HEK293 (cell line): ENCODE data around the gene DSCAM.

Experiments
- BCL11A ChIP-seq: fragments of 450-650 bp; formaldehyde crosslinking; IDR thresholded peaks from 2 replicates; pipeline ENCODE4 v1.5.1; 2016; ENCODE audit warnings: low read depth, missing biosample characterization, missing genetic modification characterization
- CTCF ChIP-seq: fragments of 450-650 bp; formaldehyde crosslinking; IDR thresholded peaks from 2 replicates; pipeline ENCODE4 v1.5.1; 2016; ENCODE audit warnings: missing biosample characterization, missing genetic modification characterization
- PBX3 ChIP-seq: sonication (generic); formaldehyde crosslinking; IDR thresholded peaks from 2 replicates; pipeline ENCODE4 v1.8.1; 2022; ENCODE audit warnings: mild to moderate bottlenecking, moderate library complexity, missing genetic modification reagents
- PRDM10 ChIP-seq: fragments of 450-650 bp; formaldehyde crosslinking; IDR thresholded peaks from 2 replicates; pipeline ENCODE4 v1.5.1; 2016; ENCODE audit warnings: missing biosample characterization, missing genetic modification characterization
- SP7 ChIP-seq: fragments of 450-650 bp; formaldehyde crosslinking; IDR thresholded peaks from 2 replicates; pipeline ENCODE4 v1.5.1; 2016; ENCODE audit warnings: missing biosample characterization, missing genetic modification characterization
- TCF7L2 ChIP-seq: IDR thresholded peaks from 2 replicates; pipeline ENCODE4 v1.6.1; 2011; ENCODE audit warnings: low read depth, mild to moderate bottlenecking, inconsistent platforms, low read length, moderate library complexity, borderline replicate concordance
- ZNF23 ChIP-seq: fragments of 450-650 bp; formaldehyde crosslinking; IDR thresholded peaks from 2 replicates; pipeline ENCODE4 v1.5.1; 2016; ENCODE audit warnings: missing biosample characterization, missing genetic modification characterization, borderline replicate concordance
- ZNF24 ChIP-seq: fragments of 450-650 bp; formaldehyde crosslinking; IDR thresholded peaks from 2 replicates; pipeline ENCODE4 v1.5.1; 2016; ENCODE audit warnings: missing biosample characterization, missing genetic modification characterization
- ZNF248 ChIP-seq: fragments of 450-650 bp; formaldehyde crosslinking; IDR thresholded peaks from 2 replicates; pipeline ENCODE4 v1.5.1; 2017; ENCODE audit warnings: missing biosample characterization, missing genetic modification characterization
- ZNF335 ChIP-seq: fragments of 450-650 bp; formaldehyde crosslinking; conservative IDR thresholded peaks from 2 replicates; pipeline ENCODE4 v1.5.1; 2016; ENCODE audit warnings: missing biosample characterization, missing genetic modification characterization
- ZNF449 ChIP-seq: fragments of 450-650 bp; formaldehyde crosslinking; IDR thresholded peaks from 2 replicates; pipeline ENCODE4 v1.5.1; 2017; ENCODE audit warnings: missing biosample characterization, mild to moderate bottlenecking, missing genetic modification characterization, moderate library complexity
- ZNF792 ChIP-seq: fragments of 450-650 bp; formaldehyde crosslinking; IDR thresholded peaks from 2 replicates; pipeline ENCODE4 v1.5.1; 2016; ENCODE audit warnings: missing biosample characterization, missing genetic modification characterization
- ZSCAN23 ChIP-seq: fragments of 450-650 bp; formaldehyde crosslinking; IDR thresholded peaks from 2 replicates; pipeline ENCODE4 v1.5.1; 2016; ENCODE audit warnings: missing biosample characterization, missing genetic modification characterization
- ZSCAN5A ChIP-seq: fragments of 450-650 bp; formaldehyde crosslinking; IDR thresholded peaks from 2 replicates; pipeline ENCODE4 v1.5.1; 2016; ENCODE audit warnings: missing biosample characterization, missing genetic modification characterization

GRCh38 chr21:40421121-40421520, 425.8 kb downstream of the DSCAM start:
- no peak for TF ChIP-seq ZNF24 (tag by site-specific recombination)
- no peak for TF ChIP-seq CTCF
- TF ChIP-seq ZNF248 (tag by site-specific recombination): no peak
- no peak for TF ChIP-seq ZNF792 (tag by site-specific recombination)
- no peak for TF ChIP-seq ZSCAN5A (tag by site-specific recombination)
- no peak for TF ChIP-seq BCL11A
- TF ChIP-seq ZSCAN23 (tag by site-specific recombination): no peak
- TF ChIP-seq PBX3 (CRISPR knock-in tag): no peak
- no peak for TF ChIP-seq ZNF335 (tag by site-specific recombination)
- TF ChIP-seq ZNF449 (tag by site-specific recombination): no peak
- no peak for TF ChIP-seq SP7 (tag by site-specific recombination)
- TF ChIP-seq ZNF23 (tag by site-specific recombination): no peak
- TF ChIP-seq TCF7L2: no peak
- no peak for TF ChIP-seq PRDM10 (tag by site-specific recombination)
